ENCODE results near the gene ABLIM3.

ABLIM3 gene

DNA sequence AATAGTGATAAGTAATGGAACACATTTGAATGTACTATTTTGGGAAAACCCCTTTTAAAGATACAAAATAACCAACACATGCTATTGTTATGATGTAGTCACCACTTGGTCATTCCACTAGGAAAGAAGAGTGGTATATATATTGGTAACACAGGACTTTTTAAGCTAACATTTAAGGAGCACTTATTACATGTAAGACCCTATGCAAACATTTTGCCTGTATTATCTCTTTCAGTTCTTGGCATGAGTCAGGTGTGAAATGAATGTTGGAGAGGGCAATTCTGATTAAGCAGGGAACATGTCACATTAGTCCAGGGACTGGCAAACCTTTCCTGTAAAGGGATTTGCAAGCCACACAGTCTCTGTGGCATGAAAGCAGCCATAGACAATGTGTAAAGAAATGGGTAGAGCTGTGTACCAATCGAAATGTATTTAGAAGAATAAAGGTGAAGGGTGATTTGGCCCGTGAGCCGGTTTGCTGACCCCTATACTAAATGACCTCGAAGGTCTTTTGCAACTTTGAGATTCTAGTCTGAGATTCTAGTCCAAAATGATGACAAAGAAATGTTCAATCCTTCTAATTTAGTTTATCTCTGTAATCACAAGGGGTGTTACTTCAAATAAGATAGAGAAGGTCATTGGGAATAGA, 15.3 kb downstream of the ABLIM3 start:
- no peak for DNase-seq

DNA sequence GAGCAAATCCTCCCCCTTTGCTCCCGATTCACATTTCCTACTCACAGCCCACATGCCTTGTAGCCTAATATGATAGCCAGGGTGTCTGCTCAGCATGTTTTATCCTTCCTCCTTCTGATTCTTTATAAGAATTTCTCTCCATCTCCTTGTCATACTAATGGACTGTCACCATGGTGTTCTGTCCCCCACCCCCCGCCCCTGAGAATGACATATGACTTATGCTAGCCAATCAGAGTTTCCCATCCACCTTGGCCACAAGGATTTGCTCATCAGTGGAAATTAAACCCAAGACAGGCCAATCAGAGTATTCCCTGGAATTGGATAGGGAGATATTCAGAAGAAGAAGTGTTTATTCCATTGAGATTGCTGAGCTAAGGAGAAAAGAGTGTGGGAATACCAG, 16.0 kb downstream of the ABLIM3 start:
- DNase-seq: no peak

DNA sequence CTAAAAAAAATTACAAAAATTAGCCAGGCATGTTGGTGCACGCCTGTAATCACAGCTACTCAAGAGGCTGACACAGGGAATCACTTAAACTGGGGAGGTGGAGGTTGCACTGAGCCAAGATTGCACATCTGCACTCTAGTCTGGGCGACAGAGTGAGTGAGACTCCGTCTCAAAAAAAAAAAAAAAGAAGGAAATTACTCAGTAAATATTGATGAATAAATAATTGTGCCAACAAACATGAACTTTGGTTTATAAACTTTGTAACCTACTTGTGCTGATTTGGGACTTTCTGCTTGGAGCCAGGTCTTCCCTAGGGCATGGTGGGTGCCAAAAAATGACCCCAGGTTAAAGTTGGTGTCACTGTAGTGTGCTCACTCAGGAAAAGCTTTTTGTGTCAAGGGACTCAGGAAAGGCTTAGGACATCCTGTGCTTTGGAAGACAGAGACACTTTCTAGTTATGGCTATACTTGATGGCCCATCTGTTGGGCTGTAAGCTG, 19.0 kb downstream of the ABLIM3 start:
- no peak for DNase-seq

DNA sequence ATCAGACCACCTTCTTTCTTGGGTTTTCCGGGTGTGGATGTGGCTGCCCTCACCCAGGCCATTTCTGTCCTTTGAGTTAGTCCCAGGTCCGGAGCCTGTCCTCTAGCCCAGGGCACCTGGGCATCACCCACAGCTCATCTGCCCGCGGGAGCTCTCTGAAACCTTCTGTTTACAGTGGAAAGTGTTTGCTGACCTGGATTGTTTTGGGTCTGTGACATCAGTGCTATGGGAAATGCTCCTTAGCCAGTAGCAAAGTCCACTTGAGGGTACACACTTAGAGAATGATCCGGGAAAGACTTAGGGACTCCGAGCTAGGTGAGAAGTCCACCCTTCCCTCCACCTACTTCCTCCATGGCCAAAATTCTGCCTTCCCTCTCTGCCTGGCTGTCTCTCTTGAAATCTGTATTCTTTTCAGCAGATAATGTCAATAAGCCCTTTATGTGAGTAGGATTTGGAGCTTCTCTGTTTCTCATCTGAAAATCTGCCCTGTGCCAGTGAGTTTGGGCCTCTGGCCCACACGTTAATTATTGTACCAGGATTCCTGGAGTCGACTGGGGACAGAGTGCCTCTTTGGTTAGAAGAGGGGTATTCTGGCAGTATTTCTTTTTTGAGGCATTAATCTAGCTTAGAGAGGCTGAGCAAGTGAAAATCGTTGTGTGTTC, 19.9 kb downstream of the ABLIM3 start:
- peak in 7 of 56 donors; percentile 5 to 38 (median 12) for DNase-seq

DNA sequence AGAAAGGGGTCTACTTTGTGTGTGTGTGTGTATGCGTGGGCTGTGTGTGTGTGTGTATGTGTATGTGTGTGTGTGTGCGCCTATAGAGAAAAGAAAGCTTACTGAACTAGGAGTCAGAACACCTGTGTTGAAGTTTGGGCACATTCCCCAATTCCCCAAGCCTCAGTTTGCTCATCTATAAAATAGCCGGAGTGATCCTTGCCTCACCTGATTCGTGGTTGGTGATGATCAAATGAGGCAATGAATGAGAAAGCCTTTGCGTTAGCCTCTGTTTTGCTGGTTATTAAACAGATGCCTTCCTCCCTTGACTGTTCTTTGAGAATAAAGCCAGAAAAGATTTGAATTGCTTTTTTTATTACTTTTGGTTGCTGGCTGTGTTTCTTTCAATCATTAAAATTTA, 20.6 kb downstream of the ABLIM3 start:
- no peak for DNase-seq

DNA sequence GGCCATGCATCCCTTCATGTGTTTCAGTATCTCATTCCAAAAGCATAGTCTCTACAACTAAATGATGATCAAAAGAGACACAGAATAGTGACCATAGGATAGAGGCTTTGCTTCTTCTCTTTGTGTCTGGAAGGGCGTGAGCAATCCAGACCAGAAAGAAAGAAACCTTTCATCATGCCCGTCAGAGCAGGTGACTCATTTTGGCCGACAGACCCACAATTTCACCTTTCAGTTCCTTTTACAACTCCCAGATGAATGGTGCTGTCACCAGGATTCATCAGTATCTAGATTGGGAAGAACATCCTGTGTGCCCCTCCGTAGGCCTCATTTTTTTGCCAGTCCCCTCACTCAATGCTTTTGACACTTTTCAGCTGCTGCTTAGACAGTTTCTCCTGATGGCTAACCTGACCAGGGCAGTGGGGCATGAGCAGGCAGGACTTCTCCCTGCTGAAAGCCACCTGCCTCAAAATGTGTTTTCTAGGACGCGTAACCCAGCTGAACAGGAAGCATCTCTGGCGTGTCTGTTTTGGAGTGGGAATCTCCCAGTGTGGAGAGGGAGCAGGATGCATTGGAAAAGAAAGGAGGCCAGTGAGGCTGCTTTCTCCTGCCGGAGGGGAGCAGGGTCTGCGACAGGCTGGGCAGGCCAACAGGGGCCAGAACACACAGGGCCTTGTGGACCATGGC, 21.2 kb downstream of the ABLIM3 start:
- DNase-seq: no peak

DNA sequence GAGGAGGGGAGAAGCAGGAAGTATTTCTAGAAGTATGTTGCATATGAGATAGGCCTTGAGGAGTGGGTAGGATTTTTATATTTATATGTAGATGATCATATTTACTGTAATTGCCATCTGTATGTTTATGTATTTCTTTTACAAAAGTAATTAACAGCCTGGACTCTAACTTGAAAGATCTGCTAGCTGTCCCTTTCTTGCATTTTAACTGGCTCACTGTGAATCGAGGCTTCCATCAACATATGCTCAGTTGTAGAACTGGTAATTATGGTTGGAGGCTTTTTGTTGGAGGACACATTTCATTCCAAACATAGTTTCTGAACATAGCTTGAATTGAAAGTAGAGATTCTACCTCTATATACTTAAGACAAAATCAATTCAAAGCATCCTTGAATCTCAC, 23.4 kb downstream of the ABLIM3 start:
- DNase-seq: no peak

DNA sequence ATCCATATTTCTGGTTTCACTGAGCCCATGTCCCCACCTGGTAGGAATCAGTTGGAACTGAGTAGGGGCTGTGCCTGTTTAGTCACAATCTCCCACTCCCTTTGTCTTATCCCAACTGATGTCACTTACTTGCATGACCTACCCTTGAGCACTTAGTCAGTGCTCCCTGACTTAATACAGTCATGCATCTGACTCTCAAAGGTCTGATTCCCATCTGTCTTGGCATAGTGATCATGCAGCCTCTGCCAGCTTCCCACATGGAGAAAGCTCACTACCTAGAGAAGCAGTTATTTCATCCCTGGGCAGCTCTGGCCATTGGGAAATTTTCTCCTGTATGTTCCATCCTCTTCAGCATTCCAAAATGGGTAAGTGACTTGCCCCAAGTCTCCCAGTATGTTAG, 24.8 kb downstream of the ABLIM3 start:
- DNase-seq: no peak

DNA sequence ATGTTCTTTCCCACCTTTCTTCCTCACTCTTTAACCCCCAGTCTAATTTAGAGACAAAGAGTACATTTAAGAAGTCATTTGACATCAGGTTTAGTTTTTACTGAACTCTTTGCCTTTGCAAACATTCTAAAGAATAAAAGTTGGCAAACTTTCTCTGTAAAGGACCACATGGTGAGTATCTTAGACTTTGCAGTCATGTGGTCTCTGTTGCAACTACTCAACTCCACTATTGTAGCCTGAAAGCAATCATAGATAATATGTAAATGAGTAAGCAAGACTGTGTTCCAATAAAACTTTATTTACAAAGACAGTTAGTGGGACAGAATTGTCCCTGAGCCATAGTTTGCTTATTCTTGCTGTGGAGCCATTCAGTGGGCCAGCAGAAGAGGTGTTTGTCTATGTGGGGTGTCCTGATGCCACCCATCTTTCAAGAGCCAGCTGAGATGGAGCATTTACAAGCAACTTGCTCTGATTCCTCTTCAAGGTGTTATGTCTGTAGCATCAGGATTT, 25.4 kb downstream of the ABLIM3 start:
- no peak for DNase-seq

DNA sequence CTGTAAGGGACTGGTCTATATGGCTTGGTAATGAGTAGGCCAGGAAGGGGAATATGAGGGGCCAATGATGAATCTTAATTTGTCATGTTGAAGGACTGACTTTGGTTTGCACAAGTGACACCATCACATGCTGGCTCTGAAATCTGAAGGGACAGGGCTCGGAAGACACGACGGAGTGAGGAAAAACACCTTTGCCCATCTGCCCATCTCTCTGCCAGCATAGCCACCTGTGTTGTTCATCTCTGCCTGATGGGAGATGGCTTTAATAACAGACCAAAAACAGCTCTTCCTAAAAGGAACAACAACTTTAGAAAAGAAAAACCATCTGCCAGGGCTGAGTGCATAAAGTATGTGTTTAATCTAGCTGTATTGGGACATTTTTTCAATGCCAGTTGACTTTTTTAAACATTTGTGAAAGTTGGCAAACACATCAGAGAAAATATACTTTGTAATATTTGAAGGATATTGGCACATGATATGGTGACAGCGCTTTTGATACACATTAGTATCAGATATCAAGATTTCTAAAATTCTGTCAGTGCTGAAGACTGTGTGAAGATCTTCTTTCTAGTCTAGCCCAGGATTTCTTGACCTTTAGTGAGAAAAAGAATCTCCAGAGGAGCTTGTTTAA, 27.1 kb downstream of the ABLIM3 start:
- no peak for DNase-seq

DNA sequence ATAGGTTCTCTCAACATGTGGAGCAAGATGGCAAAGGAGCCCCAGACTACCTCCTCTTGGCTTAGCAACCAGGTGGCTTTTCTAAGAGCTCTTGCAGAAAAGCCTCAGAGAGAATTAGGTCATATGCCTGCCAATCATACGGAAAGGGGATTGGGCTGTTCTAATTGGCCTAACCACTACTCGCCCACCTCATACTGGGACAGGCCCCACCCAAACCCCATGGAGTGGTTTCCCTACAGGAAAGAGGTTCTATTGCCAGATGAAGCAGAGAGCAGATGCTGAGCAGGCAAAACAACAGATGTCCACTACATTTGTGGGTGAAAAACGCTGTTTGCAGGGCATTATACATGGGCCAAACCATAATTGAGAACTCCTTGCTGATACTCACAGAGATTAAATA, 29.0 kb downstream of the ABLIM3 start:
- no peak for DNase-seq

DNA sequence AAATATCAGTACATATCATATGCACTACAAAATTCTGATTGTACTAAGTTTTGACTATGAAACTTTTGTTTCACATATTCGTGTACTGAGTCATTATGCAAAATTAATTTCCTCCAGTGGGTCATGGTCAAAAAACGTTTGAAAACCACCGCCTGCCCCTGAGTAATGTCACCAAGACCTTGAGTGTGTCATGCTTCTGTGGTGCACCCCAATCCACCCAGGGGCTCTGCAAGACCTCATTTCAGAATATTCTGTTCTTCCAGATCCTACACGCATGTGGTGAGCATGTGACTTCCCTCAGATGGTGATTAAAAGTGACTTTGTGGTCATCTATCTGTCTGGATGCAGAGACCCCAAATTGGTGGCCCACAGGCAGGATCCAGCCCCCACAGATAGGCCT, 31.0 kb downstream of the ABLIM3 start:
- no peak for DNase-seq

DNA sequence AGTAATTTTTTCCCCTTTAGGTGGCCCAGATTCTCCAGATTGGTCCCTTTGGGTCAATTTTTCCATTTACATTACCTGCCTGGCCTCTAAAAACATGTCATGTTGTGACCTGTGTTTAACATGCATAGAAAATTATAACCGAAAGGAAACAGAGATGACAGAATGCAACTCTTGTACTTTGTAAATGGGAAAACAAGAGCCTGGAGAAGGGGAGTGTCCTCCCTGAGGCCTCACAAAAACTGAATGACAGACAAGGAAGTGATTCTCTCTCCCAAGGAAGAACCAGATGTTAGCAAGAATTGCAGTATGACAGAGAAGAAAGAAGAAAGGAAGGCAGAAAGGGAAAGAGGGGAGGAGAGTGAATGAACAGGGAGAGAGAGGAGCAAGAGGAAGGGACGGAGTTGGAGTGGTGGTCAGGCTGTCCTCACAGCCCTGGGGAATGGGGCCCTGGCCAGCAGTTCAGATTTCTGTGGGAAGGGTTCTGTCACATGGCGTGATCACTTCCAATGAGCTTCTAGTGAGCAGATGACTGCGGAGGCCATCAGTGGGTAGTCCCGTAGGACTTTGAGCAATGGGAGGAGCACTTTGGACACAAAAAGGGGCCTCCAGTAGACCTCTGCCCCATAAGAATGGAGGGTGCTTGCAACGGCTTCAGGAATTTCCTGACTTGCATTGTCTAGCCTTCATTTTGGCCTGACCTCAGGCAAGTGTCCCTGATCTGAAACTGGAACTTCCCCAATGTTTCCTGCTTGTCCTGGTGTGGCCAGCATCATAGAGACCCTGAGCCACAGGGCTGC, 31.6 kb downstream of the ABLIM3 start:
- DNase-seq: no peak

DNA sequence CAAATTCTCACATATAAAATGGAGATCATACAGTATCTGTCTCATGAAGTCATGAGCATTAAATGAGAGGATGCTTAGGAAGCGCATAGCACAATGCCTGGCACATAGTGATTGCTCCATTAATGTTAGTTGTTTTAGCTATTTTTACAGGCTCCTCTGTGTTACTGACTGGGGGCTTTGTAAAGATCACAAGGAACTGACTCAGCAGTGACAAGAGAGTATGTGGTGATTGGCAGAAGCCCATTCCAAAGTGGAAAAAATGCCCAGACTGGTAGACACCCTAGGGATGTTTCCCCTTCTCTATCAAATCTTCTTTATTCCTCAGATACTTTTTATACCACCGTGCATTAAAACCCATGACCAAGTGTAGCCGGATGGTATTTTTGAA, 33.5 kb downstream of the ABLIM3 start:
- no peak for DNase-seq

DNA sequence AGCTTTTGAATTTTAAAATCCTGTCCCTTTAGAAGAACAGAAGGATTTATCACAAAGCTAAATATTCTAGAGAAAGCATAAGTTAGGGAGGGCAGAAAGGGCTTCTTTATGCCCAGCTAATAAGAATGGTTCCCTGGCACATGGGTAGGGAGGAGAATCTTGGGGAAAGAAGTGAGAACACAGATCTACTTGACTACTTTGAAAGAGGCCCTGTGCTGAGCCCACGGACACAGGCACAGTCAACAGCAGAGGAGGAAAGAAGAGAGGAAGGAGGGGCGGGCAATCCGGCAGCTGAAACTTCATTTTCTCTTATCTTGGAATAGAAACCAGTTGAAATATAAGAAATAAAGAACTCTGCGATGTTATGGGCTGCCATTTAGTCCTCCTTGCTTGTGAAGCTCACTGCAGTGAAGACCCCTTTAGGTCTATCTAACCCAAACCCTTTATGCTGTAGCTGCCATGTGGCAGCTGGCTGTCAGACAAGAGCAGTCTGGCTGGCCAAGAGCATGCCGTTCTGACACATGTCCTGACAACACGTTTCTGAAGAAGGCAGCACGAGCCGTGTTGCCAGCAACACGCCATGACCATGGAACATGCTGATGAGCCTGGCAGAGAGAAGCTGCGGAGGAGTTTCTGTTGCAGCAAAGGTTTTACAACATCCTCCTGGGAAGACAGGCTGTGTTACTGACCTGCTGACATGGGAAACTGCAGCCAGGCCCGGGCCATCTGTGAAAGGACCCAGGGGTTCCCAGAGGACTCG, 34.2 kb downstream of the ABLIM3 start:
- peak in 3 of 56 donors; percentile 3 to 16 (median 15) for DNase-seq

DNA sequence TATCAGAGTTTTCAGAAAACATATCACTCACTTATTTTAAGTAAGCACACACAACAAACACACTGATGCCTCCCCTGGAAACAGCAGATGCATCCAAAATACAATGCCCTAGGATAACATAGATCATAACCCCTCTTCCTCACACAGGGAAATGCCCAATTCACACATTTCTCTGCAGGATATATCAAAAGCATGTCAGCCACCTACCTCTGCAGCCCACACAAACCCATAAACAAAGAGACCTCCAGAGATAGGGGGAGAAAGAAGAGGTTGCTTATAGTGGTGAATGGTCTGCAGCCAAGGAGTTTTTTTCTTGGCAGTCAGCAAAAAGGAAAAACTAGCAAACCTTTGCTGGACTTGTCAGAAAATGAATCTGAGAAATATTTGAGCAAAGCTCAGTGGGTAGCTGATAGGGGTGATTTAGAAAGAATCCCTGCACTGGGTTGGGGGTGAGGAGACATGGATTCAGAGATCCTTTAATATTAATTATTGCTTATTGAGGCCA, 36.1 kb downstream of the ABLIM3 start:
- no peak for DNase-seq

DNA sequence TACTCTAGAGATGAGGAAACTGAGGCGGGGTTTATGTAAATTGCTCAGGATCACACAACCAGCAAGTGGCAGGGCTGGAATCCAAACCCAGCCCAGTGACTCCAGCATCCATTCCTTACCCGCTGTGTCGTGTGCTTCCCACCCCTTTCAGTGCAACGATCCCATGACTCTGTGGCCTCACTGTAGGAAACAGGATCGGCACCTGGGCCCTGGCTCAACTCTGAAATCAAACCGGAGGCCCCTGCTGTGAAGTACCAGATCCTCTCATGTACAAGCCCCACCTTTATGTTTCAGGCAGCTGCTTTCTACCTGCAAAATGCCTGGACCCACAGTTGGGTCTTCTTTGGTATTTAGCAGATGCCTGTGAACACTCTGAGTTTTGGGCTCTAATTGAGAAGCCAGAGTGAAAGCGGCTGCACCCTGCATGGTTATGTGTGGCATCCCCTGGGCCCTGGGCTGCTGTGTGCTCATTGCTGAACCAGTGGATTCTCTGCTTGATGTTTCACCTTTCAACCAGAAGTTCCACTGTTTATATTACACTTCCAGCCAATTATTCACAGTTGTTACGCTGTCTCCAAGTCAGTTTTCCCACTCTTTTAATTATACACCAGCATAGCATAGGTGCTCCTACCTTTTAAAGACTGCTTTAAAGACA, 36.7 kb downstream of the ABLIM3 start:
- DNase-seq: no peak

DNA sequence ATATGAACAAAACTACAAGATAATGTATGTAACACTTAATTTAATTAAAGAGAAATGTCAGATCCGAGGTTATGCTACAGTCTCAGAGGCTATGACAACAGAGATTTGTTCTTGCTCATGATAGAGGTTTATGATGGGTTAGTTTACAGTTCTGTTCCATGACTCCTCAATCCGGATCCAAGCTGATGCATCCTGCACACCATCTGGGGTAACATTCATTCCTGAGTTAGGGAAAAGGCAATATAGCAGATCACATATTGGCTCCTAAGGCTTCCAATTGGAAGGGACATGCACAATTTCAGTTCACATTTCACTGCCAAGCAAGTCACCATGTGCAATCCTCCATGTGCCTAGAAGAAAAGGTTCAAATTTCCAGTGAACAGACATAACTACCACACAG, 40.4 kb downstream of the ABLIM3 start:
- DNase-seq: no peak

DNA sequence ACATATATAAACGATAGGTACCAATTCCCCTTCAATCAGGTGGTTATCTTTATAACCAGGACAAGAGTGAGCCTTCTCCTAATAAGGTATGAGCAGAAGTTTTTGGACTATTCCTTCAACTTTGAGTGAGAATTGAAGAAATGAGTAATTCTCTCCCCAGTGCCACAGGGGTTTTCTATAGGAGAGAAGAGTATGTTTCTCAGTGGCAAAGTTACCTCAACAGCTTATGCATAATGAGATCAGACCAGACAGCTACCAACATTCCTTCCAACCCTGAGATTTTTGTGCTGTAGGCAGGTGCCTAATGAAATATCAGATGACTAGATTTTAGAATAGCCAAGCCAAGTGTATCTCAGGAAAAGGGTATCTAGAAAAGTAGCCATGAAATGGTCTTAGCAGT, 40.9 kb downstream of the ABLIM3 start:
- no peak for DNase-seq

DNA sequence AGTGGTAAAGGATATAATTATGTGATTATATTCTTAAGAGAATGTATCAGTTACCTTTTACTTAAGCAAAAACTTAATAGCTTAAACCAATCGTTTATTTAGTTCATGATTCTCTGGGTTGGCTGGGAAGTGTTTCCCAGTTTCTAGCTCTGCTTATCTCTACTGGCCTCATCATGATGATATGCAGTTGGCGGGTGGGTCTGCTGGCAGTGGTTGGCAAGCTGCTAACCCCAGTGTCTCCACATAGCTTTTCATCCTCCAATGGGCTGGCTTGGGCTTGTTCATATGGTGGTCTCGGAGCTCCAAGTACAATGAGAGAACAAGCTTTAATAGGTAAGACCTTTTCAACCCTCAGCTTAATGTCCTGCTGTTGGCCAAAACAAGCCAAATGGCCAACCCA, 43.8 kb downstream of the ABLIM3 start:
- DNase-seq: no peak
